NK-92 (cell line): ENCODE measurements around the gene CD46.

ENCODE experiments used
- DNase-seq: peaks from one replicate; lab custom pipeline; 2025; ENCODE audit not compliant: unreplicated experiment; lab: John Stamatoyannopoulos, UW

The CD46 gene

DNA sequence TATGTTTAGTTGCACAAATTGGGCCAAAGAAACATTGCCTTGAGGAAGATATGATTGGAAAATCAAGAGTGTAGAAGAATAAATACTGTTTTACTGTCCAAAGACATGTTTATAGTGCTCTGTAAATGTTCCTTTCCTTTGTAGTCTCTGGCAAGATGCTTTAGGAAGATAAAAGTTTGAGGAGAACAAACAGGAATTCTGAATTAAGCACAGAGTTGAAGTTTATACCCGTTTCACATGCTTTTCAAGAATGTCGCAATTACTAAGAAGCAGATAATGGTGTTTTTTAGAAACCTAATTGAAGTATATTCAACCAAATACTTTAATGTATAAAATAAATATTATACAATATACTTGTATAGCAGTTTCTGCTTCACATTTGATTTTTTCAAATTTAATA lies 43.0 kb downstream of the CD46 start:
- no peak for DNase-seq

DNA sequence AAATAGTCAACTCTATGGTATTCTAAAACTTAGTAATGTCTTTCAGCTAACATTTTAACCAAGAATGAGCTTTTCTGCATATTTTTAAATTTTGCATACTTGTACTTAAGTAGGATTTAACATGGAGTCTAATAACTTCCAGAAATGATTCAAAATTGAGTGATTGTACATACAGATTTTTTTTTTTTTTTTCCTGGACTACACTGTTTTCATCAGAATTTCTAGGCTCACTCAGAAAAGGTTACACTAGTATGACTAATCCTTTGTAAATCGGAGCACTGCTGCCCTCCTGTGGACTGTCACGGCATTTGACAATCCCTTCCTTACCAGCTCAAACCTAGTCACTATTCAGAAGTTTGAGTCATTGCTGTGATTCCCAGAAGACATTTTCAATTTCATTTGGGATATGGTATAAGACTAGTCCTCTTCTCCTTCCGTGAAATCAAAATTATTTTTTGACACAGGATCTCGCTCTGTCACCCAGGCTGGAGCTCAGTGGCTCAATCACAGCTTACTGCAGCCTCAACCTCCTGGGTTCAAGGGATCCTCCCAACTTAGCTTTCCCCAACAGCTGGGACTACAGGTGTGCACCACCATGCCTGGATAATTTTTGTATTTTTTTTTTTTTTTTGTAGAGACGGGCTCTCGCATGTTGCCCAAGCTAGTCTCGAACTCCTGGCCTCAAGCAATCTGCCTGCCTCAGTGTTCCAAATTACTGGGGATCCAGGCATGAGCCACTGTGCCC lies 45.5 kb downstream of the CD46 start:
- no peak for DNase-seq

DNA sequence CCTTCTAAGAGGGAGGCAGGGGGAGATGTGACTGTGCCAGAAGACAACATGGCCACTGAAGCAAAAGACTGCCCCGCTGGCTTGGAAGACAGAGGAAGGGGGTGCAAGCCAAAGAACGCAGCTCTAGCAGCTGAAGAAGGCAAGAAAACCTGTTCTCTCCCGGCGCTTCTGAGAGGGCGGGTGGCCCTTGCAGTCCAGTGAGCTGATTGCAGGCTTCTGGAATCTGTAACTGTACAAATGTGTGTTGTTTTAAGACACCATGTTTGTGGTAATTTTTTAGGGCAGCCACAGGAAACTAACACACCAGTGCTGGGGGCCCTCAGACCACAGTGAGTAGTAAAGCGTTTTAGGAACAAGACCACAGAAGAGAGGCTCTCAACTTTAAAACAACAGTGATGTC lies 47.0 kb downstream of the CD46 start:
- no peak for DNase-seq

DNA sequence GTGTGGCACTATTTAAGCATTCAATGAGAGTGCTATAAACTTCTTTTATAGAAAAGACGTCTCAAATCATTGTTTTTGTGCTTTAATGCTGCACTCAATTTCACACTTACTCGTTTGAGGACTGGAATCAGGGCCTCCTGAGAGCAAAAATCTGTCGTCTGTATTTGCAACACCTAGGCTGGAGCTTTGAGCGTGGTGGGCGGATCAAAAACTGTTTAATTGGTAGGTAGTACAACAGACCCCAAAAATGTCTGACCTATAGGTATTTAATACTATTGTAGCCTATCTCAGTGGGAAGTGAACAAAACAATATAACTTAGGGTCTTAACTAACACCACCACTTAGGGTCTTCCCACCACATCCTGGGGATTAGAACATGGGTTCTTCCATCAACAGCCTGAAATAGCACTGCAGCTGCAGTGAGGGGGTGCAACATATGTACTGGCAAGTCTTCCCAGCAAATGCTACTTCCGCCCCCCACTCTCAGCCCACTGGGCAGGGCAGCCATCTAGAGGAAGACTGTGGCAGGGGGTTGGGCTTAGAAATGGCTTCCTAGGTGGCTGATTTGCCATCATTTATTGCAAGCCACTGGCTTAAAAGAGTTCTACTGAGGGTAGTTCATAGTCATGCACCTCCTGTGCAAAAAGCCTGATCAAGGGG lies 48.3 kb downstream of the CD46 start:
- no peak for DNase-seq

DNA sequence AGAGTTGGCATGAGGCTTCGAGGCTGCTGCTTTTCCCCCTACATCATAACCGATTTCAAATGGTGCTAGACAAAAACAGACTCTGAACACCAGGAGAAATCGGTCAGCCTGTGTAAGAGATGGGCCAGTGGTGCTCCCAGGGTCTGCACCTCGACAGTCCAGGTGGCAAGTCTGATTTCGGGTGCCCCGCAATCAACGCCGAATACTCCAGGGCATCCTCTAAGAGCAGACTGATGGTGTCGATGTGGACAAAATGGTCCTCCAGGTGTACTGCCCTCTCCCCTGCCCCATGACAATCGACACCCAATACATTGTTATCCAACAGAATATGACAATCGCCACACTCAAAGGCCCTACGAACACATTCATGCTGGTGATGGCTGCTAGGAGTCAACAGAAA lies 50.0 kb downstream of the CD46 start:
- no peak for DNase-seq

DNA sequence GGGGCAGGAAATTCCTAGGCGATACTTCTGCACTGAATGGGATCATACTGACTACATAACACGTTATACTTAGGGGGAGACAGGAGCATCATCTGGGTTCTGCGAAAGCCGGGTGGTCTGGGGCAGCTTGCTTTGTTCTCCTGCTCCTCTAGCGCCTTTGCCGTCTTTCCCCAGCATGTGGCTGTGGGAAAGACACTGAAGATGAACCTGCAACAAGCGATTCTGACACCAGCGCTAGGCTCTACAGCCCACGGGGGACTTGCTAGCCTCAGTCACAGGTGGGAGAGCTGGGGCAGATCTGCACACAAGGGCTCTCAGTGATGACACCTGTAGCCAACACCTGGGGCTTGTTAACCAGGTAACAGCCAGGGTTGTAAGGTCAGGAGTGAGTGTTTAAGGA lies 51.8 kb downstream of the CD46 start:
- DNase-seq: no peak

DNA sequence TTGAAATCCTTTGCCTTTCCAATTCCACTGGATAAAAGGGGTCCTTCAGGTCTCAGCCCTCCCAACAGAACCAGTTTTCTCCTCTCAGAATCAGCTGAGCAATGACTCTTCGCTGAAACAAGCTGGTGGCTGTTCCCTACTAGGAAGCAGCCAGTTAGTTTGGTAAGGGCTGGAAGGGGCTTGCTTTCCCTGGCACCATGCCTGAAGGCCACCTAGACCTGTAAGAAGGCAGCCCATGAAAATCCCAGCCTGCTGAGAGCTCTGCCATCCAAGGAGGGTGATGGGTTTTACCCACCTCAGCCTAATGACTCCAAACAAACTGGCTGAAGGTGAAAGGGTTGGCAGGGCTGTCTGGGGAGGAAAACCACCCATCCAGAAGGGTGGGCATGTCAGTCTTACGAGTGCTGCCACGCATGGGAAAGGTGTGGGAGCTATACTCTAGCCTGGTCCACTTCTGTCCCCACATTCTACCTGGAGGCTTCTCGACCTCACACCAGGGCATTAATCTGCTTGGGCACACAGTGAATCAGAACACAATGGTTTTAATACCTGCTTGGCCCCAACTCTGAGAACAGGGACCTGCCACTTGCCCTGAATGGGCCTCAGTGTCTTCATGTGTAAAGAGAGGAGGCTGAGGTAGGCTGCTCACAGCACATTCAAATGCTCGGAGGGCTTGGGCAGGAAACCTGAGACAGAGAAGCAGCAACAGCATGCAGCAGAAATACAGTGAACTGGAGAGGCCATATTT lies 53.0 kb downstream of the CD46 start:
- no peak for DNase-seq

DNA sequence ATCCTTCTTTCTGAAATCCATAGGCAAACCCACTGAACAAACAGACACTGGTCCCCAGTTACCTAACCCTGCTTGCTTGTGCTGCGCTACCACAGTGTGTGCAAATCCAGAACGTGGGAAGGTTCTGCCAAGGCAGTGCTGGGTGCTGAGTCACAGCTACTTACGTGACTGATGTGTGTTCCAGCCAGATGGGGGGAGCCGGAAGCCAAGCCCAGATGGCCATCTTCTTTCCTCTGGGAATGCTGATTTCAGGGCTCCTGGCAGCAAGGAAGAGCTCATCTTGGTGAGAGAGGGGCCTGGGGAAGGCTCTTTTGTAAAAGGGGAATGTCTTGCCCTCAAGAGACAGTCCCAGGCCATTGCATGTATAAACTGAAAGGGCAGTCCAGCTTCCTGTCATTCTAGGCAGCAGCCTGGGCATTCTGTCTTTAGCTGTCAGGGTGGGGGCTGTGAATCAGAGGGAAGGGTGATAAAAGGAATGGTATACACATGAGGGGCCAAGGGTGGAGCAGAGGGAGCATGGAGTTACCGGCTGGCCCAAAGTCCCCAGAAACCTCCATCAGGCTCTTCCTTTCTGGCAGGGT lies 54.1 kb downstream of the CD46 start:
- no peak for DNase-seq

DNA sequence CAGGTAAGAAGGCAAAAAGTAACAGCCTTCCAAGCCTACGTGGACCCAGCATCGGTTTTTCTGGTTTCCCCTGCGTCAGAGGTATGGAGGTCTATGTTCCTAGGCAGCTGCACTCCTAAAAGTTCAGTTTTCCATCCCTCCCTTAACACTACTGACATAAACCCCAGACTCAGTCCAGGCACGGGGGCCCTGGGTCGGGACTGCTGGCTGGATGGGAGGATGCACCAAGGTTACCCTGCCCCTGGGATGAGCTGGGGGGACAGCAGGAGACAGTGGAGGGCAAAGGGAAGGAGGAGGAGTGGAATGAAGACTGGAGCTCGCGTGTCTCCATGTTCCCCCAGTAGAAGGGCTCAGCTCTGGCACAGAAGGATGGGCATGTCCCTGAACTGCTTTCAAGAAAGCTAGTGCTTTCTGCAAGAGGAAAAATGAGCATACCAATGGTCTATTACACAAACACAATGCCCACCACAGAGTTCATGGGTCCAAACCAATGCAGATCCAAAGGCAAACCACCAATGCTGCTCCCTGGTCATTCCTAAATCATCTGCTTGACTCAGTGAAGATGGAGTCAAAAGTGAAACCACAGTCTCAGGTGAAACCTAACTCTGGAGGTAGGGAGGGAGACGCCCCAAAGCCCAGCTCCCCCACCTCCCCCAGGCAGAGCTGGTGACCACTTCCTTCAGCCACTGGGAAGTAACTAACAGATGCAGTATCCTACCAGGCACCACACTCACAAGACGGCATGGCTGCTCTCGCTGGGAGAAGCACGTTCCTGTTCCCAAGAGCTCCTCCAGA lies 54.9 kb downstream of the CD46 start:
- no peak for DNase-seq

DNA sequence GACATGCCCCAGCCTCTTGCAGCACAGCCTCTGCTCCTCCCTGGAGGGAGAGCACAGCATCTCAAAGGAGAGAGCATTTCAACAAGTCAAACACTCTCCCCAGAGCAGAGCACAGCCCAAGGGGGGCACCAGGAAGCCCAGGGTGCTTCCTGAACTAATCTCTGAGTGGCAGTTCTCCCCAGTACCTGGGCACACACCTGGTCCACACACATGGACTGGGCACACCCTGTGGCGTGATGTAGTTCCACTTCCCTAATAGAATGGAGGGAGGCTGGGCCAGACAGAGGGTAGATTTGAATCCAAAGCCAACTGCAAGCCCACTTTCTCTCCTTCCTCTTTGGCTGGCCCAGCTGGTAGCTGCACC lies 55.5 kb downstream of the CD46 start:
- no peak for DNase-seq

DNA sequence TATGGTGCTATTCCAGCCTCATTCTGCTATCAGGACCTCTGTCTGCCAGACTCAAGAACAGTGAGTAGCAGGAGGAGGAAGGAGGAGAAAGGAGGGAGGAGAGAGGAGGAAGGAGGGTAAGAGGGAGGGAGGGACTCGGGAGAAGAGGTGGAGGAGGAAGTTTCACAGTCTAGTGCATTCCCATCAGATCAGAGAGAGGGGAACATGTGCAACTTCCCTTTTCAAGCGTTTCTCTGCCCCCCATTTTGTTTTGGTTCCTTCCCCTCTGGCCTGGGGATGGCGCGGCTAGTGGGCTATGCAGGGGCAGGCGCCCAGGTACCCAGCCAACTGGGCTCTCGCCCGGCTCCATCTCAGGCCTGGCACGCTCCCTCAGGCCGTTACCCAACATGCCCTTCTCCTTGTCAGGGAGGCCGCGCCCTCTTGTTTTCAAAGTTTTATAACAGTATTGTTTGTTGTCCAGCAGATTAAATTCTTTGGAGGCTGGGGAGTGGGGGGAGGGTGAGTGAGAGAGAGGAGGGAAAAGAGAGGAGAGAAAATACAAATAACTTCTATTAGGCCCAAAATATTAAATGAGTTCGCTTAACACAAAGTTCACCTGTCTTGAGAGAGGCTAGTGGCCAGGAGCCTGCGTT lies 56.0 kb downstream of the CD46 start:
- no peak for DNase-seq

DNA sequence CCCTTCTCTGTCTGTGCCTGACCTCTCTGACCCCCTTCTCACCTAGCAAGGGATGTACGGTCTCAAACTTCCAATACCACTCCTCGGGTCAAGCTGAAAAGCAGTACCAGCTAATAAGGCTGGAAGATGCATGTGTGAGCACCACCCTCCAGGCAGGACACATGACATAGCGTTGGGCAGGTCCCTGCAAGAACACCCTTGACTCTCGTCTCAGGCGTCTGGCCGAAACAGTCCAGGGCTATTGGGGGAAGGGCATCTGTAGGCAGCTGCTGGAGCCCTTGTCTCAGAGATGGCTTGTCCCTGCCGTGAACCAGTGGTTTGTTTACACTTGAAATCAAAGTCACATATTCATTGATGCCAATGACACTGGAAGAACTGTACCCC lies 56.5 kb downstream of the CD46 start:
- DNase-seq: no peak

DNA sequence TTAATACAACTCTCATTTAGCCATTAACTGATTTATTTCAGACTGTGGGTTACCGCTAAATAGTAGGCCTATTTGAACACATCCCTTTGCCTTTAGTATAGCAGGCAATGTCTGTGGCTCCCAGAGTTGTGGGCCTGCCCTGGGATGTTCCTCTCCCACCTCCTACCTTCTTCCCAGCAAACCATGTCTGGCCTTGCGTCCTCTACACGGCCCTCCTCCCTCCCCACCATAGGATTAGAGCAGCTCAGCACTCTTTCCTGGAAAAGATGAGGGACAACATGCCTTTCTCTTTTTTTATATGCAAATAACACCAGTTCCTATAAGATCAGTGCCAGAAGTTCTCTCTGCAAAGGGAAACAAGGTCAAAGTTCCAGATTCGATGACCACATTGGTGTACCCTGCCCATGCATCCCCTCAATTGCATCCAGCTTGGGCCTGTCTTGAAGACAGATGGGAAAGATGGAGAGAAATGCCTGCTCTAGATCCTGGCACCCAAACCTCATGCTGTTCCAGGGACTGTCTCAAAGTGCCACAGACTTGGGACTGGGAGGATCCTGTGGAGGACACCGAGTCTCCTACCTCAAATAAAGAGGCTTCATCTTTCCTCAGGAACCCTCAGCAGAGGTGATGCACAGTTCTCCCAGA lies 57.2 kb downstream of the CD46 start:
- no peak for DNase-seq

DNA sequence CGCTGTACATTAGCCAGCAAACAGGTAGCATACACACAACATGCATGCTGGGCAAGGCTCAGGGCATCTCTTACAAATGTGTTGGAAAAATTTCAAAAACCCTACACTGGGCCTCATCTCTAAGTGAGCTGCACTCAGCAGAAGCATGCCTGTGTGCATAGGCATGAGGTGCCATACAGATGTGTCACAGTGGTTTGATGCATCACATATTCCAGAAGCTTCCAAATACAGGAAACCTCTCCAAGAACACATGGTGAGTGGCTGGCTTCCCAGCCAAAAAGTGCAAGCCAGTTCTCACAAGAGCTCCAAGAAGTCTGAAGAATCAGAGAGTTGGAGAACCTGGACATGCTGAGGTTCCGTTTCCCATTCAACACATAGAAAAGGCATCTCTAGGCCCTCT lies 58.3 kb downstream of the CD46 start:
- DNase-seq: no peak

DNA sequence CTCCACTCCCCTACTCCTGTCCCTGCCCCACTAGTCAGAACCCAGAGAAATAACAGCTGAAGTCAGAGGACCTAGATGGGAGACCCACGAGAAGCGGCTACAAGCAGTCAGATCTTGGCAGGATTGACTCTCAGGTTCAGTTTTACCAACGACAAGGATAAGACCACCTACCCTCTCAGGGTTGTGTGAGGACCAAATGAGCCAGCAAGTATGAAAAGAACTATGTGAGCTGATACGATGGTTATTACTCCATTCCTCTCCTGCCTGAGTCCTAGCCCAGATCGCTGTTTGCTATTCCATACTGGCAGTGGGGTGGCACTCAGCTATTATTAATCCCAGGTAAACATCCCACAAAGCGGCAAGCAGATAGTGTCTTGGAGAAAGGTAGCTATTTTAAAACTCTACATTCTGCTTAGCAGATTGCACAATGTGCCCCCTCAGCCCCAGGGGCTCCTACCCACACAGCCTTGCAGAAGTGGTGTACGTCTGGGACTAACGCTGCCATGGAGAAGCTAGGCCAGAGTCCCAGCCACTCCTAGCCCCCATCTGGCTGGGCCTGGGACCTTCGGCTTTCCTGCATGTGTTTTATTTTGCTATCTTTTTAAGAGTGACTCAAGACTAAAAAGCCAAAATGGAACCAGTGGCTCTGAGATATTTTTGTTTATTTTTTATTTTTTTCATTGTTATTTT lies 58.9 kb downstream of the CD46 start:
- no peak for DNase-seq

DNA sequence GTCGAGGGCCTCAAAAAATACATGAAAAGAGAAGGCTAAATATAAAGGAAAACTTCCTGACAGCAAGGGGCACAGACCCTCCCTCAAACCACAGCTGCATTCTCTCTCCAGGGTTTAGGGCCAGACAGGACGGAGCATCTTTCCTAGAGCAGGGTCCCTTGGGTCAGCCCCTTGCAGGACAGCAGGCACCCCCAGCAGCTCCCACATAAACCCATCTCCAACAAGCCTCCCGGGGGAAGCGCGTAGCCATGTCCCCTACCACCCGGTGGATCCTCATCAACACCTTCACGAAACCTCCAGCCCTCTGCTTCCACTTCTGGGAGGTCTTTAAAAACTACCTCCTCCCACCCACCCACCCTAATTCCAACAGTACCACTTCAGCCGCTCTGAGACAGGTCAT lies 59.5 kb downstream of the CD46 start:
- no peak for DNase-seq

DNA sequence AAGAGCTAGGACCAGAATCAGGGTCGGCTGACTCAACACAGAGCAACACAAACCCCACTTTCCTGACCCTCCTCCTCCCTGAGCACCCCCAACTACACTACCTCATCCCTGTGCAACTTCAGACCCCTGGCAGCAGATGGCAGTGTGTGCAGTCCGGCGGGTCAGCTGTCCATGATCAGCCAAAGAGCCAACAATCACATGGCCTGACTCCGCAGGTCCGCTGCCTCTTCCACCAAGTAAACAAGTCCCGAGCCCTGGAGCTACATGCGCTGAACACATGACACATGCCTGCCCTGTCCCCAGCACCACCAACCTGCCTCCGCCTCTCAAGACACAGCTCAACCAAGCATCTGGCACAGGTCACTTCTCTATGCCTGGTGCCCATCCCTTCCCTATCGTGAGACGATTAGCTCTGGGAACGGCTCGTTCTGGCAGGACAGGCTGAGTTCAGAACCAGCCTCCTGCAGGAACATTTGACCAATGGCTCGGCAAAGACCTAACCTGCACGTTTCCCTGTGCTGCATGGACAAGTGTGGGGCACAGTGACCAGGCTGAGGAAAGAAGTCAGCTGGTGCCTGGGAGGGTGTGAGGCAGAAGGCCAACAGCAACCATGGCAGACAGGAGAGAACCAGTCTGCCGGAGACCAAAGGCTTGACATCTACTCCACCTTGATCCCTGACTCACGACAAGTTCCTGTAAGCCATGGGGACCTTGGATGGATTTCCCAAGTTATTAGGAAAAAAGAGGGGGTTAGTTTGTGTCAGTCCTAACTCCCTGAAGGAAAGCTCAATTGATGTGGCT lies 60.3 kb downstream of the CD46 start:
- no peak for DNase-seq

DNA sequence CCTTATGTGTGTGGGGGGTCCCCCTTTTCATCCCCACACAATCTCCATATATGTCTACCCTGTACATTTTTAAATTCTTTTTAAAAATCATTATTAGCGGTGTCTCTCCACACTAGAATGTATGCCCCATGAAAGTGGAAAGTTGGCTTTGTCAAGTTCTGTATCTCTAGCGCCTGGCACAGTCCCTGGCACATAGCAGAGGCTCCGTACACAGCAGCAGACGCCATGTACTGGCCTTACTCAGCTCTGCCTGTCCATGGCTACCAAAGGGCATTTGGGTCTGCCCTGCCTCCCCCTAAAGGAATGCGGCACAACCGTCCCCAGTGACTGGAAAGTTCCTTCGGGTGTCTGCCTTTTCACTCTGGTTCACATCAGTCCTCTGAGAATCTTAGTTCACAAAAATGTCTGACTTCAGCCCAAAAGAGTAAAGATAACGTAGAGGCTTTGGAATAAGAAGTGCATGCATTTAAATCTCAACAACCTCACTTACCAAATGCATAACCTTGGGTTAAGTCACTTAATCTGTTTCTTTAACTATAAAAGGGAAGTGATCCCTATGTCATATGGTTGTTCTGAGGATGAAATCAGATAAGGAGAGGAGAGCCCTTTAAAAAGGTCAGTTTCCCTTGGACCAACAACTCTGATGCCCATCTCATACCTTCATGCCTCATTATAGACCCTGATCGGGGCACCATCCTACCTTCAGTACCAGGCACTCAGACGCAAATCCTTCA lies 61.1 kb downstream of the CD46 start:
- no peak for DNase-seq
